B cell (primary cell): ENCODE data around the gene TRERF1.

ENCODE experiments used
- EZH2 ChIP-seq: IDR thresholded peaks from 2 replicates; pipeline ENCODE4 v1.6.1; 2012; ENCODE audit warnings: borderline replicate concordance, low read depth, mild to moderate bottlenecking, moderate library complexity, low read length; ENCODE audit not compliant: insufficient read depth, poor library complexity, severe bottlenecking
- TF ChIP-seq, protein P1 (sequence below): fragments of 200-600 bp; IDR thresholded peaks from one replicate; pipeline ENCODE4 v1.8.0; 2022; ENCODE audit warnings: antibody characterized with exemption, mild to moderate bottlenecking

DNA sequence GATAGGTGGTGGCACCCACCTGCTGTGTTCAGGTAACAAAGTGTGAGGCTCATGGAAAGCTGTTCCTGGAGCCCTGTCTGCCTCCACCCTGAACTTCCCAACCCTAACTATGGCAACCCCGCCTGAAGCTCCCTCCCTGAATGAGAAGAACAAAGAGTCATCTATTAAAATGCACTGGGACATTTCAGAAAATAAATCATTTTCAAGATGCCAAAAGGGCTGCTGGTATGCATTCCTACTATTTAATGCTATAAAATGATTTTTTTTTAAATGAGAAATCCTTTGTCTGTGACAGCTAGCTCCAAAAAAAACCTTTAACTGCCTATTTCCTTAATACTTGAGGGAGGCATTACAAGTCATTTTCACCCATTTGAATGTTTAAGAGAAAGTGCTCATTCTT lies 149.7 kb downstream of the TRERF1 start:
- TF ChIP-seq, protein P1, sequence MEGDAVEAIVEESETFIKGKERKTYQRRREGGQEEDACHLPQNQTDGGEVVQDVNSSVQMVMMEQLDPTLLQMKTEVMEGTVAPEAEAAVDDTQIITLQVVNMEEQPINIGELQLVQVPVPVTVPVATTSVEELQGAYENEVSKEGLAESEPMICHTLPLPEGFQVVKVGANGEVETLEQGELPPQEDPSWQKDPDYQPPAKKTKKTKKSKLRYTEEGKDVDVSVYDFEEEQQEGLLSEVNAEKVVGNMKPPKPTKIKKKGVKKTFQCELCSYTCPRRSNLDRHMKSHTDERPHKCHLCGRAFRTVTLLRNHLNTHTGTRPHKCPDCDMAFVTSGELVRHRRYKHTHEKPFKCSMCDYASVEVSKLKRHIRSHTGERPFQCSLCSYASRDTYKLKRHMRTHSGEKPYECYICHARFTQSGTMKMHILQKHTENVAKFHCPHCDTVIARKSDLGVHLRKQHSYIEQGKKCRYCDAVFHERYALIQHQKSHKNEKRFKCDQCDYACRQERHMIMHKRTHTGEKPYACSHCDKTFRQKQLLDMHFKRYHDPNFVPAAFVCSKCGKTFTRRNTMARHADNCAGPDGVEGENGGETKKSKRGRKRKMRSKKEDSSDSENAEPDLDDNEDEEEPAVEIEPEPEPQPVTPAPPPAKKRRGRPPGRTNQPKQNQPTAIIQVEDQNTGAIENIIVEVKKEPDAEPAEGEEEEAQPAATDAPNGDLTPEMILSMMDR: no peak
- no peak for TF ChIP-seq EZH2
